ENCODE measurements around the gene TANC1.

Gene TANC1

GRCh38 chr2:159229476-159230144, 261.2 kb downstream of the TANC1 start:
- H3K27ac ChIP-seq, result no peak overlapping the region
- no peak for TF ChIP-seq CTCF (IDR thresholded peaks at IDR 0.05)
- no peak for TF ChIP-seq ZFX (IDR thresholded peaks at IDR 0.05; ENCODE audit: borderline replicate concordance)

- no peak for TF ChIP-seq ZFX (IDR thresholded peaks at IDR 0.05; ENCODE audit: borderline replicate concordance)
- TF ChIP-seq CTCF (IDR thresholded peaks at IDR 0.05), result no peak
- H3K27ac ChIP-seq, result no peak overlapping the region
Observed at GRCh38 chr2:159230145-159230877, 261.9 kb downstream of the TANC1 start.

- H3K27ac ChIP-seq, result no peak overlapping the region
- TF ChIP-seq CTCF (IDR thresholded peaks at IDR 0.05), result no peak
Observed at GRCh38 chr2:159232456-159233170, 264.2 kb downstream of the TANC1 start.

GRCh38 chr2:159234868-159235267, 266.4 kb downstream of the TANC1 start:
- H3K27ac ChIP-seq, result no peak overlapping the region
- TF ChIP-seq ZFX (IDR thresholded peaks at IDR 0.05; ENCODE audit: borderline replicate concordance) (no peak), CTCF (IDR thresholded peaks at IDR 0.05) (no peak)

GRCh38 chr2:159243529-159243928, 275.1 kb downstream of the TANC1 start:
- no peak overlapping the region for H3K27ac ChIP-seq

GRCh38 chr2:159246325-159246988, 278.0 kb downstream of the TANC1 start:
- TF ChIP-seq CTCF (IDR thresholded peaks at IDR 0.05) (no peak), ZFX (IDR thresholded peaks at IDR 0.05; ENCODE audit: borderline replicate concordance) (no peak)
- no peak overlapping the region for H3K27ac ChIP-seq

More at GRCh38 chr2:159243529-159243928, 275.1 kb downstream of the TANC1 start:
- TF ChIP-seq CTCF (IDR thresholded peaks at IDR 0.05), result no peak
